ENCODE measurements around the gene MTMR2. TPM values are rescaled to one million over a fixed set of nuclear protein-coding genes. Genes with fewer than 3 reads are reported as not detected.

Gene MTMR2
- total and polyA plus RNA-seq, 2 of the 13 experiments (the other 11 are each of a cell fraction or from before 2014, with no cell fraction given) = 12.7 to 22.3 TPM

DNA sequence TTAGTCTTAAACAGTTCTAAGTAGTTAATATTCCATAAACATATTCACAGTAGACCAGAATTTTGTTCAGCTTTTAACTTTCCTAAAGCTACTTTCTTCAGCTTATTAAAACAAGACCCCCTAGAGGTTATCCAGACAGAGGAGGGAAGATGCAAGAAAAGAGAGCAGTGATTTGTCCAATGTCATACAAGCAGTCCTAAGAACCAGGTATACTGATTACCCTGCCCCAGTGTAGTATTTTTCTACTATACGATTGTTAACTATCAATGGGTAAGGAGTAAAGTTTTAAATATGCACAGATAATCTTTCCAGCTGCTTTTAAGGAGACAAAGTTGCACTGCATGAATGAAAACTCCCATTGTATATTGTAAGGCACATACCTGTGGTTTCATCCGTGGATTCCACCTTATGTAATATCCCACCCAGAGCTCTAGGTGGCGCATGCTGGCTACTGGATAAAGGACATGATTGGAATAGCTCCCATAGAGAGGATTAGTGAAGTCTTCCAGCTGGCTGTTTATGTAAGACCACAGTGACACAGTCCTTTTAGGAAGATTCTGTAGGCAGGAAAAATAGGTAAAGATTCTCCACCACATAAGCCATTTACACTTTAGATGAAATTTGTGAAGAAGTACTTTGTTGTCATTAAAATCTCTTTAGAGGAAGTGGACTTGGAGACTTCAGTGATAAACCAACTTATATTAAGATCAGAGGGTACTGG is 88.0 kb downstream of the MTMR2 start:
- intact Hi-C loops (cut with micrococcal nuclease; ENCODE audit: unreplicated experiment) = loop anchor here (1.0 to 10.0 kb wide), 5 partner anchors 133 to 590 kb away; partner anchors contain the start of gene MAML2
- TF ChIP-seq SMYD3 (CRISPR knock-in tag; IDR thresholded peaks at IDR 0.05) = no peak
- no peak for TF ChIP-seq MYNN (CRISPR knock-in tag; IDR thresholded peaks at IDR 0.05; ENCODE audit: low read depth)
- TF ChIP-seq, protein P1, sequence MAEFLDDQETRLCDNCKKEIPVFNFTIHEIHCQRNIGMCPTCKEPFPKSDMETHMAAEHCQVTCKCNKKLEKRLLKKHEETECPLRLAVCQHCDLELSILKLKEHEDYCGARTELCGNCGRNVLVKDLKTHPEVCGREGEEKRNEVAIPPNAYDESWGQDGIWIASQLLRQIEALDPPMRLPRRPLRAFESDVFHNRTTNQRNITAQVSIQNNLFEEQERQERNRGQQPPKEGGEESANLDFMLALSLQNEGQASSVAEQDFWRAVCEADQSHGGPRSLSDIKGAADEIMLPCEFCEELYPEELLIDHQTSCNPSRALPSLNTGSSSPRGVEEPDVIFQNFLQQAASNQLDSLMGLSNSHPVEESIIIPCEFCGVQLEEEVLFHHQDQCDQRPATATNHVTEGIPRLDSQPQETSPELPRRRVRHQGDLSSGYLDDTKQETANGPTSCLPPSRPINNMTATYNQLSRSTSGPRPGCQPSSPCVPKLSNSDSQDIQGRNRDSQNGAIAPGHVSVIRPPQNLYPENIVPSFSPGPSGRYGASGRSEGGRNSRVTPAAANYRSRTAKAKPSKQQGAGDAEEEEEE (CRISPR knock-in tag; IDR thresholded peaks at IDR 0.05; ENCODE audit: borderline replicate concordance) = no peak
- no peak for TF ChIP-seq PRMT3 (CRISPR knock-in tag; IDR thresholded peaks at IDR 0.05; ENCODE audit: borderline replicate concordance, low read depth)
- no peak for TF ChIP-seq HNF4G (IDR thresholded peaks at IDR 0.05; ENCODE audit: borderline replicate concordance, low read depth, low read length)
- no peak for TF ChIP-seq HNF4G (CRISPR knock-in tag; IDR thresholded peaks at IDR 0.05; ENCODE audit: borderline replicate concordance, low read depth)
- TF ChIP-seq, protein P2, sequence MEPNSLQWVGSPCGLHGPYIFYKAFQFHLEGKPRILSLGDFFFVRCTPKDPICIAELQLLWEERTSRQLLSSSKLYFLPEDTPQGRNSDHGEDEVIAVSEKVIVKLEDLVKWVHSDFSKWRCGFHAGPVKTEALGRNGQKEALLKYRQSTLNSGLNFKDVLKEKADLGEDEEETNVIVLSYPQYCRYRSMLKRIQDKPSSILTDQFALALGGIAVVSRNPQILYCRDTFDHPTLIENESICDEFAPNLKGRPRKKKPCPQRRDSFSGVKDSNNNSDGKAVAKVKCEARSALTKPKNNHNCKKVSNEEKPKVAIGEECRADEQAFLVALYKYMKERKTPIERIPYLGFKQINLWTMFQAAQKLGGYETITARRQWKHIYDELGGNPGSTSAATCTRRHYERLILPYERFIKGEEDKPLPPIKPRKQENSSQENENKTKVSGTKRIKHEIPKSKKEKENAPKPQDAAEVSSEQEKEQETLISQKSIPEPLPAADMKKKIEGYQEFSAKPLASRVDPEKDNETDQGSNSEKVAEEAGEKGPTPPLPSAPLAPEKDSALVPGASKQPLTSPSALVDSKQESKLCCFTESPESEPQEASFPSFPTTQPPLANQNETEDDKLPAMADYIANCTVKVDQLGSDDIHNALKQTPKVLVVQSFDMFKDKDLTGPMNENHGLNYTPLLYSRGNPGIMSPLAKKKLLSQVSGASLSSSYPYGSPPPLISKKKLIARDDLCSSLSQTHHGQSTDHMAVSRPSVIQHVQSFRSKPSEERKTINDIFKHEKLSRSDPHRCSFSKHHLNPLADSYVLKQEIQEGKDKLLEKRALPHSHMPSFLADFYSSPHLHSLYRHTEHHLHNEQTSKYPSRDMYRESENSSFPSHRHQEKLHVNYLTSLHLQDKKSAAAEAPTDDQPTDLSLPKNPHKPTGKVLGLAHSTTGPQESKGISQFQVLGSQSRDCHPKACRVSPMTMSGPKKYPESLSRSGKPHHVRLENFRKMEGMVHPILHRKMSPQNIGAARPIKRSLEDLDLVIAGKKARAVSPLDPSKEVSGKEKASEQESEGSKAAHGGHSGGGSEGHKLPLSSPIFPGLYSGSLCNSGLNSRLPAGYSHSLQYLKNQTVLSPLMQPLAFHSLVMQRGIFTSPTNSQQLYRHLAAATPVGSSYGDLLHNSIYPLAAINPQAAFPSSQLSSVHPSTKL (CRISPR knock-in tag; IDR thresholded peaks at IDR 0.05) = 0 out of 2 replicates have a peak, but pooled peaks have one; percentile 10
- TF ChIP-seq SRSF9 (IDR thresholded peaks at IDR 0.05; ENCODE audit: borderline replicate concordance, insufficient read depth, low read depth, low read length, poor library complexity, severe bottlenecking) = no peak
- TF ChIP-seq ZNF232 (CRISPR knock-in tag; IDR thresholded peaks at IDR 0.05; ENCODE audit: borderline replicate concordance) = no peak
- TF ChIP-seq ADNP (CRISPR knock-in tag; IDR thresholded peaks at IDR 0.05) = no peak
- TF ChIP-seq TCF7 (IDR thresholded peaks at IDR 0.05; ENCODE audit: low read depth) = no peak
- TF ChIP-seq RBM22 (optimal IDR thresholded peaks at IDR 0.05; ENCODE audit: low read length) = peak; percentile 50
- TF ChIP-seq NR2F6 (IDR thresholded peaks at IDR 0.05) = no peak
- no peak for TF ChIP-seq NR2F6 (CRISPR knock-in tag; IDR thresholded peaks at IDR 0.05)
- TF ChIP-seq, protein P3, sequence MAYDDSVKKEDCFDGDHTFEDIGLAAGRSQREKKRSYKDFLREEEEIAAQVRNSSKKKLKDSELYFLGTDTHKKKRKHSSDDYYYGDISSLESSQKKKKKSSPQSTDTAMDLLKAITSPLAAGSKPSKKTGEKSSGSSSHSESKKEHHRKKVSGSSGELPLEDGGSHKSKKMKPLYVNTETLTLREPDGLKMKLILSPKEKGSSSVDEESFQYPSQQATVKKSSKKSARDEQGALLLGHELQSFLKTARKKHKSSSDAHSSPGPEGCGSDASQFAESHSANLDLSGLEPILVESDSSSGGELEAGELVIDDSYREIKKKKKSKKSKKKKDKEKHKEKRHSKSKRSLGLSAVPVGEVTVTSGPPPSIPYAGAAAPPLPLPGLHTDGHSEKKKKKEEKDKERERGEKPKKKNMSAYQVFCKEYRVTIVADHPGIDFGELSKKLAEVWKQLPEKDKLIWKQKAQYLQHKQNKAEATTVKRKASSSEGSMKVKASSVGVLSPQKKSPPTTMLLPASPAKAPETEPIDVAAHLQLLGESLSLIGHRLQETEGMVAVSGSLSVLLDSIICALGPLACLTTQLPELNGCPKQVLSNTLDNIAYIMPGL (CRISPR knock-in tag; IDR thresholded peaks at IDR 0.05; ENCODE audit: borderline replicate concordance in 1 of 2, low read depth in 1 of 2) = peak in 1 of 2 experiments; percentile 45; a peak in 1 of 4 replicates
- TF ChIP-seq ZZZ3 (CRISPR knock-in tag; IDR thresholded peaks at IDR 0.05; ENCODE audit: borderline replicate concordance) = no peak

More for the DNA sequence above, 88.0 kb downstream of the MTMR2 start:
- no peaks in the 10 kb centered on the region for H3K9me3 ChIP-seq (ENCODE audit: low read length)
- peak; percentile 99 for ATAC-seq
- H3K27me3 ChIP-seq (ENCODE audit: control insufficient read depth in 1 of 2, insufficient read depth in 2 of 2, low read length in 2 of 2) = no peaks in the 10 kb centered on the region
- ChIA-PET CTCF (ENCODE audit: low intra/inter-chr PET ratio, low total read pairs) (interaction anchor here (0.9 to 1.8 kb wide), 3 partner anchors 507 to 591 kb away, joined by 4 to 13 read pairs (median 8); partner anchors contain the start of gene MAML2), POLR2A (interaction anchor here (0.7 to 1.5 kb wide), 3 partner anchors 45 to 508 kb away, joined by 3 to 4 read pairs (median 3); partner anchors contain the start of genes CEP57 and FAM76B)
- H3K4me2 ChIP-seq (ENCODE audit: low read depth, low read length) = no peak overlapping the region
- WGBS (ENCODE audit: low lambda C conversion rate) = 7% methylated on average over 3 of the region's 3 CpGs
- H3K79me2 ChIP-seq (ENCODE audit: insufficient read depth, low read length) = no peaks in the 10 kb centered on the region
- H3K36me3 ChIP-seq (replicated peaks in 1 of 2; ENCODE audit: control insufficient read depth in 1 of 2, insufficient read depth in 2 of 2, low read length in 2 of 2) = peaks cover 10 to 50% of the 10 kb centered on the region in 2 experiments
- peak; percentile 84 for DNase-seq (ENCODE audit: low spot score)
- H3K27ac ChIP-seq (ENCODE audit: extremely low read length, insufficient read depth, low read length) = no peak overlapping the region
- no TSS peak for BruUV-seq (replicated peaks)
- peak; percentile 50 for FAIRE-seq
- no peak overlapping the region for H3K4me3 ChIP-seq (replicated peaks in 1 of 3; ENCODE audit: insufficient read depth in 1 of 3, low read depth in 2 of 3, low read length in 3 of 3)
- no peaks in the 10 kb centered on the region for H4K20me1 ChIP-seq (ENCODE audit: insufficient read depth, low read length)
- H3K9ac ChIP-seq (ENCODE audit: insufficient read depth, low read depth, low read length) = no peak overlapping the region
- no peak overlapping the region for H2AFZ ChIP-seq (ENCODE audit: low read length)
- in situ Hi-C loops (cut with HindIII; ENCODE audit: extremely low pct_ligation_motif_present, low pct_unique_long_range_greater_than_20kb) = loop anchor here (10.0 kb wide), 2 partner anchors 559 to 589 kb away; partner anchors contain the start of gene JRKL
- H3K4me1 ChIP-seq (ENCODE audit: insufficient read depth, low read length) = no peaks in the 10 kb centered on the region

Measured in HepG2 (cell line).